Left cardiac atrium (tissue), 4 donors: Measurements from ENCODE around the gene ZIC5. TPM values are rescaled to one million over a fixed set of nuclear protein-coding genes. Genes with fewer than 3 reads are reported as not detected.
A peak's percentile ranks its signal among the peaks of the same experiment; 100 is the strongest.

Source experiments
- ATAC-seq, 2 donors: fragments of 200-7000 bp; cut with Tn5 transposase; one replicate each; pipeline ENCODE4 v1.9.1; 2020; ENCODE audit warnings: mild to moderate bottlenecking in 2 of 2, moderate library complexity in 2 of 2
- DNase-seq: peaks from one replicate; pipeline ENCODE4 v3.0.0-alpha.2; 2020
- intact Hi-C, 2 donors: fragments of 100-400 bp; cut with DNase I; formaldehyde crosslinking; loops; one replicate each; pipeline versions ENCODE4 v1.14.1 to v1.15.1; 2022 to 2023
- total RNA-seq, 2 donors: library from RNA; stranded (reverse); fragmentation: NEBNext Ultra II Directional; extraction: Animal tissue kit (Norgen Biotek cat#: 25700); gene quantifications; one replicate each; pipeline ENCODE4 v1.2.1, GENCODE V29; 2021
- donor health status: DM: no; HTN: yes; CAD: no.
- donor health status: DM: no; HTN: yes; CAD: no; lungs with severe emphysema.
- donor health status: DM: yes; HTN: yes; CAD: no.
- donor health status: Dilated cardiomyopathy.

ZIC5 gene
- total RNA-seq, 2 donors from 2014 or later, result not detected

GRCh38 chr13:99988529-99989275 lies 17.1 kb upstream of the ZIC5 start:
- ATAC-seq (no peak), DNase-seq (no peak)
- intact Hi-C loops, result no loop called here

GRCh38 chr13:99987154-99988019 lies 15.8 kb upstream of the ZIC5 start:
- intact Hi-C loops, result no loop called here
- ATAC-seq (no peak), DNase-seq (no peak)

DNA sequence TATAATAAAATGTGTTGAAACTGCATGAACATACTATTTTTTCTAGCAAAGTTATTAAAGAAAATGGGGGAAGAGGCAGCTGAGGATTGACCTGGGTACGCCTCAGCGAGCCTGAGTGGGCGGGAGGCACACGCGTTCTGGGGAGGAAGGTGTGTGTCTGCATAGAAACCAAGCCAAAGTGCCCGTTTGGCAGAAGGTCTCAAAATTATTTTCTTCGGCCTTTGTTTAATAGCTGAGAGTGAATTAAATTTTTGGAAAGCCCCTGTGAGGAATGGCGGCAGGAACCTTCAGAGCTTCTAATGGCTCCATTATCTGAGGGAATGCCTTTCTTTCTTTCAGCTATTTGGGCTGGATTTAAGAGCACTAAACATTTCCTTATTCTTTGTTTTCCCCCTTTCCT lies 15.2 kb upstream of the ZIC5 start:
- DNase-seq, result no peak
- intact Hi-C loops, result no loop called here
- ATAC-seq, result no peak

DNA sequence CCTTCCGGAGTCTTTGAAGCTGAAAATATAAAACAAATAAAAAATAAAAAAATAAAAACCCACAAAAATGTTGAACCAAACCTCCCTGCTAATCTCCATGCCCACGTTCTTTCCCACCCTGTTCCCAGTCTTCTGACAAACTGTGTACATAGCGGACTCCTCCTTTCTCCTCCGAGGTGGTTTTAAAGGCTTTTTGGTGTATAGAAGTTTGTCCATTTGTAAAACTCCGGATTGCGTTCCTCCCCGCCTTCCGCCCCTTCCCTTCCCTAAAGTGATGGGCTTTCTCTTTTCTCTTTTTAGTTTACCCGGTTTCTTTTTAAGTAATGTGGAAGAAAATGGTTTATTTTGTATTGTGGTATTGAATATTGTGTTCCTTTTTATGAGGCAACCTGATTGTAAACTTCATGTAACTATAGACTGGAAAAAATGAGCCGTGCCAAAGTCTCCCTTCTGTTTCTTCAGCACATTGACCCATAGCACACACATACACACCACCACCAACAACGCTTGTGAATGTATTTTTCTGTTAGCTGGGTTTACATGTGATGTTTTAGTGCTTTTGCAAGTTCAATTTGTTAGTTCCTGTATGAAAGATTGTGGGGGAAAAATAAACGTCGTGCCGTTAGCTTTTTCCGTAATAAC lies 14.4 kb upstream of the ZIC5 start:
- ATAC-seq, result no peak
- DNase-seq, result no peak
- intact Hi-C loops, result no loop called here

DNA sequence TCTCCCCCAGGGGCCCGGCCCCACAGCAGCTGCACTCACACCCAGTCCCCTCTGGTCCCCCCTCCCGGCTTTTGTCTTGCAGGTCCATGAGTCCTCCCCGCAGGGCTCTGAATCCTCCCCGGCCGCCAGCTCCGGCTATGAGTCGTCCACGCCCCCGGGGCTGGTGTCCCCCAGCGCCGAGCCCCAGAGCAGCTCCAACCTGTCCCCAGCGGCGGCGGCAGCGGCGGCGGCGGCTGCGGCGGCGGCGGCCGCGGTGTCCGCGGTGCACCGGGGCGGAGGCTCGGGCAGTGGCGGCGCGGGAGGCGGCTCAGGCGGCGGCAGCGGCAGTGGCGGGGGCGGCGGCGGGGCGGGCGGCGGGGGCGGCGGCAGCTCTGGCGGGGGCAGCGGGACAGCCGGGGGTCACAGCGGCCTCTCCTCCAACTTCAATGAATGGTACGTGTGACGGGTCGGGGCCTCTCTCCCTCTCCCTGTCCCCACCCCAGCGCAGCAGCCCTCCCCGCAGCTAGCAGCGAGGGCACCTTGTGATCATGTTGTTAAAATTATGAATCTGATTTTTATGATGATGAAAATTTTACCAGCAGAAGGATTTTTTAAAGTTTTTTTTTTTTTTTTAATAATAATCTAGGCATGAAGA lies 13.8 kb upstream of the ZIC5 start:
- no peak for DNase-seq
- ATAC-seq, result no peak
- intact Hi-C loops, result no loop called here

GRCh38 chr13:99984461-99985240 lies 13.1 kb upstream of the ZIC5 start:
- intact Hi-C loops, result no loop called here
- DNase-seq (no peak), ATAC-seq (no peak)

GRCh38 chr13:99983499-99984401 lies 12.2 kb upstream of the ZIC5 start:
- no peak for DNase-seq
- intact Hi-C loops, result no loop called here
- ATAC-seq, result no peak

GRCh38 chr13:99982731-99983498 lies 11.3 kb upstream of the ZIC5 start:
- DNase-seq, result no peak
- intact Hi-C loops, result no loop called here
- no peak for ATAC-seq

- ATAC-seq, result peak in 1 of 2 donors; percentile 8
- intact Hi-C loops, result no loop called here
- no peak for DNase-seq
These were observed 10.6 kb upstream of the ZIC5 start for GRCh38 chr13:99982036-99982730.

DNA sequence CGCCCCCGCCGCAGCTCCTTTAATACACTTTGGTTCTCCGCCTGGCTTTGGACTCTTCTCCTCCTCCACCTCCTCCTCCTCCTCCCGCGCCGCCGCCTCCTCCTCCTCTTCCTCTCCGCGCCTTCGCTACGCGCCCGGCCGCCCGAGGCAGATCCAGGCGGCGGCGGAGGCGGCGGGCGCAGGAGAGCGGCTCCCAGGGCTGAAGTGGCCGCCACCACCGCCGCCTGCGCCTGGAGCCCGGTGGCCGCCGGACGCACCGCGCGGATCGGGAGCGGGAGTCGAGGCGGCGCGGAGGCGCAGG lies 10.1 kb upstream of the ZIC5 start, which contains the start of gene ZIC2:
TSS of gene ZIC2 (plus strand) at position 50 of the 301 bp plus-strand sequence. CDS start 281 bp downstream, outside the sequence.
- ATAC-seq, result peak in 1 of 2 donors; percentile 2
- intact Hi-C loops, result no loop called here
- no peak for DNase-seq

DNA sequence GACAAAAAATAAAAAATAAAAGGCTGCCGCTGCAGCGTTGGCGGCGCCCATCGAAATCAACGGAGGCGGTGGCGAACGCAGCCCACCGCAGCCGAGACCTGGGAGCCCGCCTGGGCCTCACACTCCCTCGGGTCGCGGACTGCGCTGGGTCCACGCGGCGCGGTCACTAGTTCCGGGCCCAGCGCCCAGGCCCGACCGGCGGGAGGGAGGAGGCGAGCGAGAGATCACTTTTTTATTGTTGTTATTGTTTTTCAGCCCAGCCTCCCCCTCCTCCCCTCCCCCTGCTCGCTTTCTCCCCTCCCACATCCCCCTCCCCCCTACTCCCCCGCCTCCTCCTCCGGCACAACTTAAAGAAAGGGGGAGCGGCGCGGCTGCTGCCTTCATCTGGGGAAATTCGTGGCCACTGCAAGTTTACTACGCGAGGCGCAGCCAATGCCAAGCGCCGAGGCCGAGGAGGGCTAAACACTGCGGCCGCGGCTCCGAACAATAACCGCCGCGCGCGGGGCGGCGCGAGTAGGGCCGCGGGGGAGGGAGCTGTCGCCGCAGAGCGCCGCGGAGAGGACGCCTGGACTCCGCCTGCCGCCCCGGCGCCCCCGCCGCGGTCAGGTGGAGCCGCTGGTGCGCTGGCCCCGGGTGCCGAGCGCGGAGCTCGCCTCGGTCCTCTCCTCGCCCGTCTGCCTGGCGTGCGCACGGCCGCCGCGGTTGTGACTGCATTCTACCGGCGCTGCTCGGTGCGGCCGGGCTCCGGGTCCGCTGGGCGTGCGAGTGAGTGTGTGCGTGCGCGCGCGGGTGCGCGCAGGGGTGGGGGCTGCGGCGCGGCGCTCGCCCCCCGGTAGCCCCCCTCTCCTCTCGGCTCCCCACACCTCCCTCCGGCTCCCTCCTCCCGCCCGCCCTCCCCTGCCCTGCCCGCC lies 9.5 kb upstream of the ZIC5 start:
- ATAC-seq, result peak; percentile 16 to 34
- DNase-seq, result no peak
- intact Hi-C loops, result no loop called here

DNA sequence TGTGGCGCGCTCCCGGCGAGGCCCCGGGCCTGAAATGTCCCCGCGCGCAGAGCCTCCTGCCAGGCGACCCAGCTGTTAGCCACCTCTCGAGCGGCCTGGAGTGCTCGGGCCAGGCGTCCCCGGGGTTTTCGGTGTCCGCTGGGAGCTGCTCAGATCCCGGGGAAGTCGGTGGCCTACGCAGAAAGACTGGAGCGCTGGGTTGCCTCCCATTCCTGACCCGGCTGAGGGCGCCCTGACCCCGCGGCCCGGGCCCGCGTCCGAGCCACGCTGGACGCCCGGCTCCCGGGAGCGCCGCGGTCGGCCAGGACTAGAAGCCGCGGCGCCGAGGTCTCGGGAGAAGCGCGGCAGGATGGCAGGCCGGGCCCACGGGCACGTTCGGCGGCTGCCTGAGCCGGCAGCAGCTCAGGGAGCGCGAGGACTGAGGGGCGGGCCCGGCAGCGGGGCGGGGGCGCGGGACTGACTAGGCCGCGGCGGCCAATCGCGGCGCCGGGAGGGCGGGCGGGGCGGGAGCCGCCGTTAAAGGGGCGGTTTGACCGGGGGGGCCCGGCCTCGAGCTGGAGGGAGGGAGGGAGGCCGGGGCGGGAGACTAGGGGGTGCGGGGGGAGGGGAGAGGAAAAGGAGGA lies 8.7 kb upstream of the ZIC5 start:
- intact Hi-C loops, result no loop called here
- DNase-seq (peak; percentile 67), ATAC-seq (peak; percentile 85 to 94)

DNA sequence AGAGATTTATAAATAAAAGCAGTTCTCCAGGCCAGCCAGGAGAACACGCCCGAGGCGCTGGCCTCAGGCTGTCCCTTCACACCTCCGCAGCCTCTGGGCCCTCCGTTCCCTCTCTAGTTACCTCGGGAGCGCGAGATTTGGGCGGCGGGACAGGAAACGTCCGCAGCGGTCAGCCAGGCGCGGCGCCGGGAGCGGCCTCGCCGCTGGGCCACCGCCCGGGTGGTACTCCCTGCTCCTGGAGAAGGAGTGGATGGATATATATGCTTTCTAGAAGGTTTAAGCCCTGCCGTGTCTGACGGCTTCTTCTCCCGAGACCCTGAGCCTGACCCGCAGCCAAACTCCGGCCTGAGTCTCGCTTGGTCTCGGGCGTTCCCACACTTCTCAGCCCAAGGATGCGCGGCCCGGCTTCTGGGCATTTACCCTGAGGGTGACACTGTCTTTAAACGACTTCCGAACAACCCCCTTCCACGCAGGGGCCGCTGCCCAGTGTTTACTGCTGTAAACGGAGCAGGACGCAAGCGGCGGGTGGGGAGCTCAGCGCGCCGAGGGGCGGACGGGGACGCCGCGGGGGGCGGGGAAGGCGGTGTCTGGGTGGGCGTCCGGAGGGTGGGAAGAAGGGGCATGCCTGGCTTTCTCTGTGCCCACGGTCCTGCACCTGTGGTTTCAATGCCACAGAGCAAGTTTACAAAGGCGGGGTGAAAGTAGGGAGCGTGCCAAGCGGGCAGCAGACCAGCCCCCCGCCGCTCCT lies 8.1 kb upstream of the ZIC5 start:
- DNase-seq (no peak), ATAC-seq (no peak)
- intact Hi-C loops, result no loop called here

- intact Hi-C loops, result no loop called here
- ATAC-seq (no peak), DNase-seq (no peak)
These were observed 7.4 kb upstream of the ZIC5 start for GRCh38 chr13:99978799-99979452.
